ENCODE results near the gene CCSER1.
"Not testable (repeated sequence)": the region's sequence is repeated elsewhere in the genome, so short reads cannot be mapped to it uniquely, and the experiment has no call there.

Gene CCSER1

DNA sequence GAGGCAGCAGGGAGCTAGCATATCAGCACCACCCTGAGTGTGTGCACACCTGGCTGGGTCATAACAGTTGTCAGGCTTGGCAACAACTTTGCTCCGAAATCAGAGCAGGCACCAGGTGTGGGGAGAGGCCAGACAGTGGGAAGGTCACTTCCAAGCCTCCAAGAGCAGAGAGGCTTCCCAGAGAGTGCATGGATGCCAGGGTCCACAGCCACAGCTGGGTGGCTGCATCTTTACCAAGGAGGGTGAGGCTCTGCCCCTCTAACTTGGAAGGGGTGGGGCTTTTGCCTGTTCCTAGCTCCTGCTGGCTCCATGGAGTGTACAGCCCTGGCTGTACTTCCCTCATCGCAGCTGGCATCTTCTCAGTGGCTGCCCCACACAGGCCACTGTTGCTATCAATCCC, 322.4 kb downstream of the CCSER1 start:
- Mint-ChIP-seq H3K4me1 (ENCODE audit: low read depth) (no peaks in the 10 kb centered on the region), H3K9me3 (ENCODE audit: low read depth) (peaks cover 5% of the 10 kb centered on the region), H3K4me3 (no peak overlapping the region), H3K27me3 (no peaks in the 10 kb centered on the region), H3K36me3 (no peaks in the 10 kb centered on the region), H3K27ac (no peak overlapping the region)

DNA sequence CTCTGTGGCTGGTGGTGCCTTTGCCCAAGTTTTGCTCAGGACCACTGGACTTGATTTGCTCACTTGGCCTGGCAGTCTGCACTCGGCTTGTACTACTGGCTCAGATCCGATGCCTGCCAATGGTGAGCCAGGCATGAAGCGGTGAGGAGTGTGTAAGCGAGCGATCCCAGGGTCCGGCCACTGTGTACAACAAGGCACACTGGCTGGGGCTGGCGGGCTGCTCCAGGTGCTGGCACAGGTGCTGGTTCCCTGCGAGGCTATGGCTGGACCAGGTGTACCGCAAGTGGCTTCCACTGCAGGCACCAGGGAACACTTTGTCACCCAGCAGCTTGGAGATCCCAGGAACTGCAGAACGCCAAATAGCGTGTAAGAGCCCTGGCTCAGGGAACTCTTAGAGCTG, 329.7 kb downstream of the CCSER1 start:
- H3K27ac Mint-ChIP-seq, result no peak overlapping the region
- peaks cover 5% of the 10 kb centered on the region for H3K9me3 Mint-ChIP-seq (ENCODE audit: low read depth)
- no peaks in the 10 kb centered on the region for H3K27me3 Mint-ChIP-seq
- no peak overlapping the region for H3K4me3 Mint-ChIP-seq
- no peaks in the 10 kb centered on the region for H3K36me3 Mint-ChIP-seq
- no peaks in the 10 kb centered on the region for H3K4me1 Mint-ChIP-seq (ENCODE audit: low read depth)

DNA sequence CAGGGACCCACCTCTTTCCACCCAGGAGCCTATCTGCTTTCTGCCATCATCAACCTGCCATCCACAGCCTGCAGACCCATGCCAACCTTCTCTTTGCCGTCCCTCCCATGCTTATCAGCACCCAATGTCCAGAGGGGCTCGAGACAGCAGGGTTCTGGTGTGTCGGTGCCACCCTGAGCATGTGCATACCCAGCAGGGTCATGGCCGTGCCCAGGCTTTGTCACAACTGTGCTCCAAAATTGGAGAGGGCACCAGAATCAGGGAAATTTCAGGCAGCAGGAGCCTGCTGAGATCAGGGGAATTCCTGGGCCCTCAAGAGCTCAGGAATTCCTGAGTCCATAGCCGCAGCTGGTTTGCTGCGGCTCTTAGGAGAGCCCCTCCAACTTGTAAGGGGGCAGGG, 330.6 kb downstream of the CCSER1 start:
- H3K36me3 Mint-ChIP-seq, result no peaks in the 10 kb centered on the region
- H3K27me3 Mint-ChIP-seq, result no peaks in the 10 kb centered on the region
- H3K9me3 Mint-ChIP-seq (ENCODE audit: low read depth), result peaks cover 5% of the 10 kb centered on the region
- no peaks in the 10 kb centered on the region for H3K4me1 Mint-ChIP-seq (ENCODE audit: low read depth)
- H3K4me3 Mint-ChIP-seq, result no peak overlapping the region
- H3K27ac Mint-ChIP-seq, result no peak overlapping the region

GRCh38 chr4:90458576-90458975, 331.4 kb downstream of the CCSER1 start:
- H3K27ac Mint-ChIP-seq, result no peak overlapping the region
- no peaks in the 10 kb centered on the region for H3K4me1 Mint-ChIP-seq (ENCODE audit: low read depth)
- peaks cover 5% of the 10 kb centered on the region for H3K9me3 Mint-ChIP-seq (ENCODE audit: low read depth)
- no peaks in the 10 kb centered on the region for H3K27me3 Mint-ChIP-seq
- no peak overlapping the region for H3K4me3 Mint-ChIP-seq
- H3K36me3 Mint-ChIP-seq, result no peaks in the 10 kb centered on the region

GRCh38 chr4:90474484-90474883, 347.3 kb downstream of the CCSER1 start:
- no peaks in the 10 kb centered on the region for H3K36me3 Mint-ChIP-seq

DNA sequence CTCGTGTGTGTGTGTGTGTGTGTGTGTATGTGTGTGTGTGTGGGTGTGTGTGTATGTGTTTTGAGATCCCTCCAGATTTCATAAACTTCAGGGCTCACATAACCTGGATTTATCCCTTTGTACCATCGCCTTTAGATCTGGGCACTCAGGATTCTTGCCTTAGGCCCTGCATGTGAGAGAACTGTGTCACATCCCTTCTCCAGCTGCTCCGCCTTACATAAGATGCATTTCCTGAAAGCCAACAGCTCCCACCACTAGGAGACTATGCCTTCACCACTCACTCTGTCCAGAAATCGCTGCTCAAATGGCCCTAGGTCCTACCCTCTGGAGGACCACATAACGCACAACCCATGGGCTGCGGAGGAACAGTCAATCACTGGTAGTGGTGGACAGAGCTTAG, 348.8 kb downstream of the CCSER1 start:
- Mint-ChIP-seq H3K36me3 (no peaks in the 10 kb centered on the region), H3K27me3 (no peaks in the 10 kb centered on the region), H3K4me3 (no peak overlapping the region), H3K9me3 (ENCODE audit: low read depth) (no peaks in the 10 kb centered on the region), H3K4me1 (ENCODE audit: low read depth) (no peaks in the 10 kb centered on the region), H3K27ac (no peak overlapping the region)

More at GRCh38 chr4:90474484-90474883, 347.3 kb downstream of the CCSER1 start:
- H3K9me3 Mint-ChIP-seq (ENCODE audit: low read depth), result no peaks in the 10 kb centered on the region
- H3K27ac Mint-ChIP-seq, result no peak overlapping the region
- H3K4me1 Mint-ChIP-seq (ENCODE audit: low read depth), result no peaks in the 10 kb centered on the region
- no peaks in the 10 kb centered on the region for H3K27me3 Mint-ChIP-seq
- H3K4me3 Mint-ChIP-seq, result no peak overlapping the region

- Mint-ChIP-seq H3K27me3 (no peaks in the 10 kb centered on the region), H3K36me3 (no peaks in the 10 kb centered on the region), H3K9me3 (ENCODE audit: low read depth) (no peaks in the 10 kb centered on the region), H3K27ac (no peak overlapping the region), H3K4me3 (no peak overlapping the region), H3K4me1 (ENCODE audit: low read depth) (no peaks in the 10 kb centered on the region)
Measured at GRCh38 chr4:90476586-90476985, 349.4 kb downstream of the CCSER1 start.

DNA sequence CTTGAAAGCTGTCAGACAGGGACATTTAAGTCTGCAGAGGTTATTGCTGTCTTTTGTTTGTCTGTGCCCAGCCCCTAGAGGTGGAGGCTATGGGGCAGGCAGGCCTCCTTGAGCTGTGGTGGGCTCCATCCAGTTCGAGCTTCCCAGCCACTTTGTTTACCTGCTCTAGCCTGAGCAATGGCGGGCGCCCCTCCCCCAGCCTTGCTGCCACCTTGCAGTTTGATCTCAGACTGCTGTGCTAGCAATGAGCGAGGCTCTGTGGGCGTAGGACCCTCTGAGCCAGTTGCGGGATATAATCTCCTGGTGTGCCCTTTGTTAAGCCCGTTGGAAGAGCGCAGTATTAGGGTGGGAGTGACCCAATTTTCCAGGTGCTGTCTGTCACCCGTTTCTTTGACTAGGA, 357.7 kb downstream of the CCSER1 start:
- not testable (repeated sequence) for H3K27ac Mint-ChIP-seq; H3K27me3 Mint-ChIP-seq; H3K9me3 Mint-ChIP-seq (ENCODE audit: low read depth); H3K4me3 Mint-ChIP-seq; H3K36me3 Mint-ChIP-seq; H3K4me1 Mint-ChIP-seq (ENCODE audit: low read depth)

DNA sequence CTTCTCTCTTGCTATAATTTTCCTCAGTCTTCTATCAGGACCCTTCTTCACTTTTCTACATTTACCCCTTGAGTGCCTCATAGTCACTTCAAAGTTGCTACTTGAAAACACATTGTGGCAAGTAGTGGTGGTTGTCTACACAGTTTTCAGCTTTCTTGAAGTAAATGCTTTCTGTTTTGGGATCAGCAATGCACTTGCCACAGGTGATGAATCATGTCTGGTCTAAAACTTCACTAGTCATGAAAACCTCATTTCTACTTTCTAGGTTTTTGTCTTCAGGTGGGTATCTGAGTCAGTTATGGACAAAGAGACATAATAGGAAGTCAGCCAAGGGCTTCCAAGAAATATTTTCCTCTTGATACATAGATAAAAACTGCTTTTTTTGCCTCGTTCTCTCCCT, 359.2 kb downstream of the CCSER1 start:
- Mint-ChIP-seq H3K27me3 (no peaks in the 10 kb centered on the region), H3K4me1 (ENCODE audit: low read depth) (no peaks in the 10 kb centered on the region), H3K9me3 (ENCODE audit: low read depth) (peaks cover 8% of the 10 kb centered on the region), H3K4me3 (no peak overlapping the region), H3K27ac (no peak overlapping the region), H3K36me3 (no peaks in the 10 kb centered on the region)

- H3K4me1 Mint-ChIP-seq (ENCODE audit: low read depth), result no peaks in the 10 kb centered on the region
- H3K27ac Mint-ChIP-seq, result no peak overlapping the region
- H3K36me3 Mint-ChIP-seq, result no peaks in the 10 kb centered on the region
- no peaks in the 10 kb centered on the region for H3K9me3 Mint-ChIP-seq (ENCODE audit: low read depth)
- no peak overlapping the region for H3K4me3 Mint-ChIP-seq
- H3K27me3 Mint-ChIP-seq, result no peaks in the 10 kb centered on the region
Measured at GRCh38 chr4:90495211-90495610, 368.0 kb downstream of the CCSER1 start.

DNA sequence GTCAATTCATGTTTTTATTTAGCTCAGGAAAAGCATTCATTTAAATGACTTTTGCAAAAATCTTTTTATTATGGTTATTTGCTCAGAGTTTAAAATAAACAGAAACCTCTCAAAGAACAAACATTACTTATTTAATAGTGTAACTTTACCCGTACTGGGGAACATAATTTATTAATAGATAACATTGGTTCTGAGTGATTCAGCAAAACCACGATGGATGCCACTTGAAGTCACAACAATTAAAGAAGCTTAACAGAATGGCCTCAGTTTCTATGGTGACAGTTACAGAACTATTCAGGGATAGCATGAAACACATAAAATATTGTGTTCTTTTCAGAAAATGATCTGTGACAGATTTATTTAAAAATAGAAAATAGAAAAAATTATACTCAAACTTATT, 368.7 kb downstream of the CCSER1 start:
- Mint-ChIP-seq H3K27me3 (no peaks in the 10 kb centered on the region), H3K36me3 (no peaks in the 10 kb centered on the region), H3K4me3 (no peak overlapping the region), H3K4me1 (ENCODE audit: low read depth) (no peaks in the 10 kb centered on the region), H3K9me3 (ENCODE audit: low read depth) (no peaks in the 10 kb centered on the region), H3K27ac (no peak overlapping the region)

DNA sequence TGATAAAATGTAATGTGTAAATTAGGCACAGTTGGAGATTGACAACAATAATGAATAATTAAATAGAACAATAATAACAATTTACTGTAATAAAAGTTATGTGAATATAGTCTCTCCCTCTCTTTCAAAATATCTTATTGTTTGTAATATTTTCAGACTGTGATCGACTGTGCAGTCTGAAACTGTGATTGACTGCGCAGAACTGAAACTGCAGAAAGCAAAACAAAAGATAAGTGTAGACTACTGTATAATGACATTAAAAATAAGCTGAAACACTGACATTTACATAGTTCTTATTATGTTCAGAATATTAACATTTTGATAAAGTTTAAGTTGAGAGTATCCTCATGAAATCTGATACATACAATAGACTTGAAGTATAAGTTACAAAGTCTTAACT, 371.0 kb downstream of the CCSER1 start:
- Mint-ChIP-seq H3K27me3 (no peaks in the 10 kb centered on the region), H3K9me3 (ENCODE audit: low read depth) (no peaks in the 10 kb centered on the region), H3K4me1 (ENCODE audit: low read depth) (no peaks in the 10 kb centered on the region), H3K4me3 (no peak overlapping the region), H3K36me3 (no peaks in the 10 kb centered on the region), H3K27ac (no peak overlapping the region)

DNA sequence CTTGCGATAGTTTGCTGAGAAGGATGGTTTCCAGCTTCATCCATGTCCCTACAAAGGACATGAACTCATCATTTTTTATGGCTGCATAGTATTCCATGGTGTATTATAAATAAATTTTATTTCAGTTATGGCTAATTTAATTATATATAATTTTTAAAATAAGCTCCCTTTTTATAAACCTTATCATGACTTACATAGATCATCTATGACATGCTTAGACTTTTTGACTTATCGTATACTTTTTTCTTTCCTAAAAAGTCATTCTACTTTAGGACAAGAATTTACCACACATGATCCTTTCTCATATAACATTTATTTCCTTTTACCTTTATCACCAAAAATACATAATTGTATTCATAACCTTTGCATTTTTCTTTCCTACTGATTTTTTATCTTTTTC, 376.5 kb downstream of the CCSER1 start:
- no peaks in the 10 kb centered on the region for H3K9me3 Mint-ChIP-seq (ENCODE audit: low read depth)
- no peak overlapping the region for H3K4me3 Mint-ChIP-seq
- H3K4me1 Mint-ChIP-seq (ENCODE audit: low read depth), result no peaks in the 10 kb centered on the region
- no peaks in the 10 kb centered on the region for H3K36me3 Mint-ChIP-seq
- no peaks in the 10 kb centered on the region for H3K27me3 Mint-ChIP-seq
- no peak overlapping the region for H3K27ac Mint-ChIP-seq

- no peak overlapping the region for H3K27ac Mint-ChIP-seq
- H3K27me3 Mint-ChIP-seq, result no peaks in the 10 kb centered on the region
- no peak overlapping the region for H3K4me3 Mint-ChIP-seq
- peaks cover 6% of the 10 kb centered on the region for H3K9me3 Mint-ChIP-seq (ENCODE audit: low read depth)
- H3K36me3 Mint-ChIP-seq, result no peaks in the 10 kb centered on the region
- no peaks in the 10 kb centered on the region for H3K4me1 Mint-ChIP-seq (ENCODE audit: low read depth)
Measured at GRCh38 chr4:90515191-90515590, 388.0 kb downstream of the CCSER1 start.

GRCh38 chr4:90528551-90528950, 401.4 kb downstream of the CCSER1 start:
- H3K9me3 Mint-ChIP-seq (ENCODE audit: low read depth), result no peaks in the 10 kb centered on the region
- no peaks in the 10 kb centered on the region for H3K27me3 Mint-ChIP-seq
- H3K36me3 Mint-ChIP-seq, result no peaks in the 10 kb centered on the region
- no peak overlapping the region for H3K4me3 Mint-ChIP-seq
- no peak overlapping the region for H3K27ac Mint-ChIP-seq
- H3K4me1 Mint-ChIP-seq (ENCODE audit: low read depth), result no peaks in the 10 kb centered on the region

DNA sequence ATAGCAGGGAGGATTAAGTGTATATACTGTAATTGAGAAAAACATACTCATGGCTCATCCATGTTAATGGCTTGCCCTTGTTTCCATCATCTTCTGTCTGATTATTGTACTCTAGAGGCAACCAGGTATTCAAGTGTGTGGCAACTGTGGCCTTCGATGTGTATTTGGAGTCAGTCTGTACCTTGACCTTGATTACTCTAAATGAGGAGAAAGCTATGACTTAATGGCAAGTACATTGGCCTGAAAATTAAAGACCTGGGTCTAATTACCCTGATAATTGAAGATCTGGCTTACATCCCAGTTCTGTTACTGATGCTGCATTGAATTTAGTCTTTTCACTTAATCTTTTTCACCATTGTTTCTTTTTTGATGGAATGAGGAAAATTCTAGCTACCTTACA, 409.2 kb downstream of the CCSER1 start:
- H3K9me3 Mint-ChIP-seq (ENCODE audit: low read depth), result peaks cover 3% of the 10 kb centered on the region
- H3K27ac Mint-ChIP-seq, result no peak overlapping the region
- H3K4me1 Mint-ChIP-seq (ENCODE audit: low read depth), result no peaks in the 10 kb centered on the region
- H3K27me3 Mint-ChIP-seq, result no peaks in the 10 kb centered on the region
- H3K4me3 Mint-ChIP-seq, result no peak overlapping the region
- no peaks in the 10 kb centered on the region for H3K36me3 Mint-ChIP-seq

GRCh38 chr4:90537491-90537890, 410.3 kb downstream of the CCSER1 start:
- Mint-ChIP-seq H3K36me3 (no peaks in the 10 kb centered on the region), H3K4me3 (no peak overlapping the region), H3K27ac (no peak overlapping the region), H3K9me3 (ENCODE audit: low read depth) (peaks cover 3% of the 10 kb centered on the region), H3K27me3 (no peaks in the 10 kb centered on the region), H3K4me1 (ENCODE audit: low read depth) (no peaks in the 10 kb centered on the region)

Data from activated naive CD8-positive, alpha-beta T cell (primary cell).